Measurements from ENCODE around the gene NPM3. TPM values are rescaled to one million over a fixed set of nuclear protein-coding genes. Genes with fewer than 3 reads are reported as not detected.

NPM3 gene
- polyA plus RNA-seq, 1 of the 3 experiments (the other 2 are of a cell fraction): 105 TPM

DNA sequence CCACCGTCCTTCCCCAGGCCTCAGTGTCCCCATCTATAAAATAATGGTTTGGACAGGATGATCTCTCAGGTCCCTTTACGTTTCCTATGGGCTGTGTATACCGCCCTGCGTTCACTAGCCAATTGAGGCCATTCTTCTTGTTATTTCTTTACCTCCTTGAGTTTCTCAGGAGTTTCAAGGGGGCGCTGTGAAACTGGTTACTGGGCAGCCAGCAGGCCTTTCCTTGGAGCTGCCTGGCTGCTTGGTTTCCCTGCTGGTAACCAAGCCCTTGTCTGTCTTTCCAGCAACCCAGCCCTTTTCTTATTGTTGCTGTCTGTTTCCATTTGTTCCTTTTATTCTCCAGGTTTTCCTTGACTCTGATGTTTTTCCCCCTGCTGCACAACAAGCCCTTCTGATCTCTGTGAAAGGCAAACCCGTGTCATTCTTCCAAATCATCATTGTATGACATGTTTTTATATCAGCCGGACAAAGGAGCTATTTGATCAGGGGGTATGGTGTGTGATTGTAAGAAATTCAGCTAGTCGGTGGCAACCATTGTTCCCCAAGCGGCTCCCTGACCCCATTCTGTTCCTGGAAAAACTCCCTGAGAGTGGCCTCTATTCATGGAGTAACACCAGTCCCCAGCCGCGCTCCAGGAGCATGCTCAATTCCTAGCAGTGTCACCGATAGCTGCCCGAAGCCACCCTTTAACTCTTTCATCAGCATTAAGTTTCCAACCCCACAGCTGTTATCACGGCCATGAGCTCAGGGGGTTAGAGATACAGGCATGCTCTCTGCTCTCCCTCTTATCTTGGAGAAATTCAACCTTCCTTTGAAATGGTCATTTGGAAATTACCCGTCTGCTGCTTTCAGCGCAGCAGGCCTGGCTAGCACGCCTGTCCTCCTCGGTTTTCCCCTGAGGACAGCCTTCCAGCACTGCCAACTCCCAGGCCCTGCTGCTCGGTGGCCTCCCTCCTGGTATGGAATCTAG, 33.9 kb downstream of the NPM3 start (continued):
- TF ChIP-seq IRF3 (IDR thresholded peaks at IDR 0.05; ENCODE audit: low read depth, low read length): no peak
- no peak for TF ChIP-seq TCF12 (IDR thresholded peaks at IDR 0.05)

- DNase-seq: no peak
- TF ChIP-seq PBX3 (IDR thresholded peaks at IDR 0.05) (no peak), GATA2 (CRISPR knock-in tag; IDR thresholded peaks at IDR 0.05) (no peak), IRF3 (IDR thresholded peaks at IDR 0.05; ENCODE audit: low read depth, low read length) (no peak), RFX5 (IDR thresholded peaks at IDR 0.05; ENCODE audit: low read length) (no peak), YY1 (IDR thresholded peaks at IDR 0.05; ENCODE audit: low read depth) (no peak), NRF1 (IDR thresholded peaks at IDR 0.05; ENCODE audit: low read depth, low read length) (no peak), TAF1 (IDR thresholded peaks at IDR 0.05; ENCODE audit: borderline replicate concordance, low read depth, low read length) (no peak), TCF12 (IDR thresholded peaks at IDR 0.05) (no peak)
- no peak overlapping the region for H2AFZ ChIP-seq (ENCODE audit: low read depth)
- H3K9me2 ChIP-seq: no peaks in the 10 kb centered on the region
- H3K4me3 ChIP-seq (ENCODE audit: low read depth in 2 of 2, low read length in 1 of 2): no peak overlapping the region
- no peaks in the 10 kb centered on the region for H3K9me3 ChIP-seq
- ChIA-PET CTCF (no interaction called here), POLR2A (no interaction called here)
- no peaks in the 10 kb centered on the region for H3K79me2 ChIP-seq (ENCODE audit: insufficient read depth)
- no peak overlapping the region for H3K9ac ChIP-seq
- no peaks in the 10 kb centered on the region; the same call in 1 of the 2 replicates for H3K27me3 ChIP-seq (ENCODE audit: insufficient read depth)
- no peaks in the 10 kb centered on the region for H4K20me1 ChIP-seq (ENCODE audit: insufficient read depth)
- no peak overlapping the region for H3K27ac ChIP-seq (ENCODE audit: low read depth in 2 of 2, low read length in 1 of 2)
- no peaks in the 10 kb centered on the region for H3K36me3 ChIP-seq (replicated peaks in 1 of 2; ENCODE audit: control insufficient read depth in 1 of 2, insufficient read depth in 2 of 2, low read length in 1 of 2)
- H3K4me1 ChIP-seq (ENCODE audit: control insufficient read depth in 1 of 2, insufficient read depth in 2 of 2, low read depth in 1 of 2, low read length in 1 of 2): no peaks in the 10 kb centered on the region
- H3K4me2 ChIP-seq: no peak overlapping the region
- 94% methylated on average over 2 of the region's 3 CpGs for WGBS (ENCODE audit: low lambda C conversion rate)
- no peaks in the 10 kb centered on the region for H3F3A ChIP-seq (replicated peaks; ENCODE audit: insufficient read depth)
These were observed 34.8 kb downstream of the NPM3 start for GRCh38 chr10:101748496-101748895.

- Histone ChIP-seq H3K27ac (ENCODE audit: low read depth in 2 of 2, low read length in 1 of 2) (no peak overlapping the region), H3K4me3 (ENCODE audit: low read depth in 2 of 2, low read length in 1 of 2) (no peak overlapping the region), H2AFZ (ENCODE audit: low read depth) (no peak overlapping the region), H3K9ac (no peak overlapping the region), H4K20me1 (ENCODE audit: insufficient read depth) (no peaks in the 10 kb centered on the region), H3K9me3 (no peaks in the 10 kb centered on the region), H3K27me3 (ENCODE audit: insufficient read depth) (no peaks in the 10 kb centered on the region; the same call in 1 of the 2 replicates), H3K9me2 (no peaks in the 10 kb centered on the region), H3K36me3 (replicated peaks in 1 of 2; ENCODE audit: control insufficient read depth in 1 of 2, insufficient read depth in 2 of 2, low read length in 1 of 2) (no peaks in the 10 kb centered on the region), H3K4me1 (ENCODE audit: control insufficient read depth in 1 of 2, insufficient read depth in 2 of 2, low read depth in 1 of 2, low read length in 1 of 2) (no peaks in the 10 kb centered on the region), H3F3A (replicated peaks; ENCODE audit: insufficient read depth) (no peaks in the 10 kb centered on the region), H3K79me2 (ENCODE audit: insufficient read depth) (no peaks in the 10 kb centered on the region), H3K4me2 (no peak overlapping the region)
- no peak for DNase-seq
- WGBS (ENCODE audit: low lambda C conversion rate): 77% methylated on average over 9 of the region's 9 CpGs
- ChIA-PET POLR2A (no interaction called here), CTCF (interaction anchor here (1.4 kb wide), 1 partner anchor 603 kb away, joined by 3 read pairs; no protein-coding TSS in a partner anchor)
- no peak for TF ChIP-seq USF1 (IDR thresholded peaks at IDR 0.05; ENCODE audit: borderline replicate concordance, low read depth)
- TF ChIP-seq MAX (IDR thresholded peaks at IDR 0.05; ENCODE audit: low read depth): no peak
- TF ChIP-seq TAF1 (IDR thresholded peaks at IDR 0.05; ENCODE audit: borderline replicate concordance, low read depth, low read length): no peak
- no peak for TF ChIP-seq CHD2 (IDR thresholded peaks at IDR 0.05; ENCODE audit: low read length, partially characterized antibody)
- TF ChIP-seq RXRA (IDR thresholded peaks at IDR 0.05; ENCODE audit: borderline replicate concordance, low read depth): no peak
- TF ChIP-seq, protein P1, sequence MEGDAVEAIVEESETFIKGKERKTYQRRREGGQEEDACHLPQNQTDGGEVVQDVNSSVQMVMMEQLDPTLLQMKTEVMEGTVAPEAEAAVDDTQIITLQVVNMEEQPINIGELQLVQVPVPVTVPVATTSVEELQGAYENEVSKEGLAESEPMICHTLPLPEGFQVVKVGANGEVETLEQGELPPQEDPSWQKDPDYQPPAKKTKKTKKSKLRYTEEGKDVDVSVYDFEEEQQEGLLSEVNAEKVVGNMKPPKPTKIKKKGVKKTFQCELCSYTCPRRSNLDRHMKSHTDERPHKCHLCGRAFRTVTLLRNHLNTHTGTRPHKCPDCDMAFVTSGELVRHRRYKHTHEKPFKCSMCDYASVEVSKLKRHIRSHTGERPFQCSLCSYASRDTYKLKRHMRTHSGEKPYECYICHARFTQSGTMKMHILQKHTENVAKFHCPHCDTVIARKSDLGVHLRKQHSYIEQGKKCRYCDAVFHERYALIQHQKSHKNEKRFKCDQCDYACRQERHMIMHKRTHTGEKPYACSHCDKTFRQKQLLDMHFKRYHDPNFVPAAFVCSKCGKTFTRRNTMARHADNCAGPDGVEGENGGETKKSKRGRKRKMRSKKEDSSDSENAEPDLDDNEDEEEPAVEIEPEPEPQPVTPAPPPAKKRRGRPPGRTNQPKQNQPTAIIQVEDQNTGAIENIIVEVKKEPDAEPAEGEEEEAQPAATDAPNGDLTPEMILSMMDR (IDR thresholded peaks at IDR 0.05): no peak
- TF ChIP-seq MEF2A (IDR thresholded peaks at IDR 0.05; ENCODE audit: borderline replicate concordance, low read depth): no peak
These were observed 38.1 kb downstream of the NPM3 start for GRCh38 chr10:101745074-101745696.

All from SK-N-SH (cell line).